OCI-LY7 (cell line): ENCODE measurements around the gene NOTCH3. TPM values are rescaled to one million over a fixed set of nuclear protein-coding genes. Genes with fewer than 3 reads are reported as not detected.

Source experiments
- BruUV-seq: library from RNA; stranded (reverse); fragments of 400-500 nt; replicated peaks from 2 replicates; lab custom pipeline; 2021; lab: Mats Ljungman, UMichigan
- CTCF ChIA-PET: fragments of 300-600 bp; sonication (Branson Sonifier 250); formaldehyde crosslinking; loops from one replicate; lab custom pipeline; 2022; ENCODE audit warnings: antibody characterized with exemption; ENCODE audit not compliant: unreplicated experiment; lab: Charles Lee
- POLR2A ChIA-PET: fragments of 300-600 bp; sonication (Branson Sonifier 250); formaldehyde crosslinking; loops from one replicate; lab custom pipeline; 2022; ENCODE audit warnings: antibody characterized with exemption; lab: Charles Lee
- DNase-seq: peaks from one replicate; pipeline ENCODE4 v3.0.0-alpha.2; 2015; ENCODE audit warnings: low spot score
- H2AFZ ChIP-seq: fragments of 200-600 bp; sonication (generic), shearing (Covaris generic); 2 replicates; pipeline ENCODE4 v1.6.1; 2014; ENCODE audit warnings: mild to moderate bottlenecking, antibody characterized with exemption, low read length, moderate library complexity
- H3K27ac ChIP-seq: fragments of 200-600 bp; sonication (generic); 2 replicates; pipeline ENCODE4 v1.5.1; 2014; ENCODE audit warnings: mixed run types, low read depth, mild to moderate bottlenecking, moderate library complexity, low read length, inconsistent platforms; ENCODE audit not compliant: poor library complexity, severe bottlenecking
- H3K36me3 ChIP-seq: fragments of 200-600 bp; sonication (generic); 2 replicates; pipeline ENCODE4 v1.6.1; 2014; ENCODE audit warnings: mild to moderate bottlenecking, antibody characterized with exemption, low read length, moderate library complexity, mixed read lengths; ENCODE audit not compliant: insufficient read depth
- H3K4me1 ChIP-seq: fragments of 200-600 bp; sonication (generic); 2 replicates; pipeline ENCODE4 v1.5.1; 2014; ENCODE audit warnings: mild to moderate bottlenecking, low read length; ENCODE audit not compliant: insufficient read depth, poor library complexity, severe bottlenecking
- H3K4me2 ChIP-seq: fragments of 200-600 bp; sonication (generic); 2 replicates; pipeline ENCODE4 v1.6.1; 2014; ENCODE audit warnings: mild to moderate bottlenecking, low read length
- H3K4me3 ChIP-seq: fragments of 200-600 bp; sonication (generic); 2 replicates; pipeline ENCODE4 v1.5.1; 2014; ENCODE audit warnings: mild to moderate bottlenecking, low read depth, low read length; ENCODE audit not compliant: poor library complexity, severe bottlenecking
- H3K79me2 ChIP-seq: fragments of 200-600 bp; sonication (generic); 2 replicates; pipeline ENCODE4 v1.6.1; 2016; ENCODE audit warnings: low read depth, mild to moderate bottlenecking, low read length, moderate library complexity, mixed read lengths; ENCODE audit not compliant: insufficient read depth
- H3K9me2 ChIP-seq: fragments of 200-600 bp; sonication (generic); 2 replicates; pipeline ENCODE4 v1.6.1; 2016; ENCODE audit warnings: mild to moderate bottlenecking, low read length, mixed read lengths; ENCODE audit not compliant: insufficient read depth
- H3K9me3 ChIP-seq: fragments of 200-600 bp; sonication (generic); 2 replicates; pipeline ENCODE4 v1.6.1; 2014; ENCODE audit warnings: mild to moderate bottlenecking, mixed run types, low read length, mixed read lengths
- H4K20me1 ChIP-seq: fragments of 200-600 bp; sonication (generic); 2 replicates; pipeline ENCODE4 v1.6.1; 2014; ENCODE audit warnings: mild to moderate bottlenecking, antibody characterized with exemption, low read length, moderate library complexity, mixed read lengths; ENCODE audit not compliant: insufficient read depth
- EZH2phosphoT487 ChIP-seq: fragments of 200-600 bp; sonication (generic); IDR thresholded peaks from 2 replicates; pipeline ENCODE4 v1.6.1; 2018; ENCODE audit warnings: low read depth, borderline replicate concordance, mild to moderate bottlenecking, mixed run types, antibody characterized with exemption, low read length, moderate library complexity, mixed read lengths
- intact Hi-C: fragments of 100-400 bp; cut with micrococcal nuclease; formaldehyde crosslinking; loops from one replicate; pipeline ENCODE4 v1.10.0; 2022; ENCODE audit not compliant: unreplicated experiment
- total RNA-seq, 2 experiments: library from RNA; depleted of rRNA in 1 of 2; stranded (reverse); fragments of >200 nt in 1 of 2; shearing (Covaris generic) in 1 of 2; gene quantifications; 2 replicates each; pipeline ENCODE4 v1.2.3, GENCODE V29; 2014 to 2022
- TF ChIP-seq, protein P1 (sequence below): fragments of 200-600 bp; sonication (generic); conservative IDR thresholded peaks from 2 replicates; pipeline ENCODE4 v1.5.1; 2014; ENCODE audit warnings: mild to moderate bottlenecking, antibody characterized with exemption, low read length, moderate library complexity, mixed read lengths

The NOTCH3 gene
- total RNA-seq, 2 experiments from 2014 or later: 0.25 TPM; not detected in 1

DNA sequence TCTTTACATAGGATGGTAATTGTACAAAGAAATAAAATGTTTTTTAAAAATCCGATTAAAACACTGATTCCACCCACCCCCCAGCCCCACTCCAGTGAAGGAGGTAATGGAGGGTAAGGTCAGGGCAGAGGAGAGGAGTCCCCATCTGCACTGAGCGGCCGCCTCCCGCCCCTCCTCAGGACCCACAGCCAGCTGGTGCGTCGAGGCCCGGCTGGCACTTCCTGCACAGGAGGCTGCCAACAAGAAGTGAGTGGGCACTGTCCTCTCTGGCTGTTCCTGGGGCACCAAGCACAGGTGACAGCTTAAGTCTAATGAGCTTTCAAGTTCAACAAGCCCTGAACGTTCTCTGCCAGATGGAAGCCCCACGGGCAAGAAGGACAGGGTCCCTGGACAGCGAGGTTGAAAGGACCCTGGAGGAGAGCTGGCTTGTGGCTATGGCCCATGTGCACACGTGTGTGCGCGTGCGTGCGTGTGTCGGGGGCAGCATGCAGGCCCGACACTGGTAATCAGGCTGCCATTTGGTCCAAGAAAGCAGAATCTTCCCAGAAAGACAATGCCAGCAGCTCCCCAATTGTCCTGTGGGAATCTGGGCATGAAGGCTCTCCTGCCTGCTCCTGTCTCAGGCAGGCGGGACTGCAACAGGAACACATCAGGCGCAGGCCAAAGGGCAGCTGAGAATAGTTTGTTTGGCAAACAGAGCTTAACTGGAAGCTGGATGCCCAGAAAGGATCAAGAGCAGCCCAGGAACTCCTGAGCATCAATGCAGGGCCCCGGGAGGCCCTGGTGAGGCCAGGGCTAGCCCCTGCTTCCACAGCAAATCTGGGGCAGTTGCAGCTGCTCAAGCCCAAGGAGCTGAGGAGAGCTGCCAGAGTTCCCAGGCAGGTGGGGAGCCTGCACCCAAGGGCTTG, 46.6 kb upstream of the NOTCH3 start:
- Histone ChIP-seq H4K20me1 (no peaks in the 10 kb centered on the region), H3K4me2 (no peak overlapping the region), H3K4me1 (no peaks in the 10 kb centered on the region), H3K27ac (no peak overlapping the region), H3K4me3 (no peak overlapping the region), H3K36me3 (peaks cover 89% of the 10 kb centered on the region), H3K9me2 (no peaks in the 10 kb centered on the region), H2AFZ (no peak overlapping the region), H3K79me2 (no peaks in the 10 kb centered on the region), H3K9me3 (no peaks in the 10 kb centered on the region)
- intact Hi-C loops: loop anchor here (5.0 kb wide), 1 partner anchor 70 kb away; no protein-coding TSS in a partner anchor
- BruUV-seq: no TSS peak
- ChIA-PET CTCF (no interaction called here), POLR2A (interaction anchor here (0.7 kb wide), 1 partner anchor 13 kb away, joined by 4 read pairs; no protein-coding TSS in a partner anchor)
- TF ChIP-seq EZH2phosphoT487: no peak
- TF ChIP-seq, protein P1, sequence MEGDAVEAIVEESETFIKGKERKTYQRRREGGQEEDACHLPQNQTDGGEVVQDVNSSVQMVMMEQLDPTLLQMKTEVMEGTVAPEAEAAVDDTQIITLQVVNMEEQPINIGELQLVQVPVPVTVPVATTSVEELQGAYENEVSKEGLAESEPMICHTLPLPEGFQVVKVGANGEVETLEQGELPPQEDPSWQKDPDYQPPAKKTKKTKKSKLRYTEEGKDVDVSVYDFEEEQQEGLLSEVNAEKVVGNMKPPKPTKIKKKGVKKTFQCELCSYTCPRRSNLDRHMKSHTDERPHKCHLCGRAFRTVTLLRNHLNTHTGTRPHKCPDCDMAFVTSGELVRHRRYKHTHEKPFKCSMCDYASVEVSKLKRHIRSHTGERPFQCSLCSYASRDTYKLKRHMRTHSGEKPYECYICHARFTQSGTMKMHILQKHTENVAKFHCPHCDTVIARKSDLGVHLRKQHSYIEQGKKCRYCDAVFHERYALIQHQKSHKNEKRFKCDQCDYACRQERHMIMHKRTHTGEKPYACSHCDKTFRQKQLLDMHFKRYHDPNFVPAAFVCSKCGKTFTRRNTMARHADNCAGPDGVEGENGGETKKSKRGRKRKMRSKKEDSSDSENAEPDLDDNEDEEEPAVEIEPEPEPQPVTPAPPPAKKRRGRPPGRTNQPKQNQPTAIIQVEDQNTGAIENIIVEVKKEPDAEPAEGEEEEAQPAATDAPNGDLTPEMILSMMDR: no peak
- no peak for DNase-seq

DNA sequence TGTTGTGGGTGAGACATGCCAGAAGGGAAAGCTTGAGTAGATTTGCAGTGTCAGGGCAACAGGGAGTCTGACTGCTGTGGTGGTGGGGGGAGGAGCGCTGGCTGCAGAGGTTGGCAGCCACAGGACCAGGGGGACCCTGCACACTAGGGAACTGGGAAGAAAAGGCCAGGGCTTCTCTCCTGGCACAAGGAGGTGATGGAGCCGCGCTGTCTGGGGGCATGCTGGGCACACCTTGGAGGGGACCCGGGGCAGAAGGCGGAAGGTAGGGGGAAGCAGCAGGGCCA, 45.3 kb upstream of the NOTCH3 start:
- DNase-seq: no peak
- no TSS peak for BruUV-seq
- POLR2A ChIA-PET: no interaction called here

More for the DNA sequence above, 45.3 kb upstream of the NOTCH3 start:
- Histone ChIP-seq H2AFZ (no peak overlapping the region), H3K4me2 (no peak overlapping the region), H4K20me1 (no peaks in the 10 kb centered on the region), H3K36me3 (peaks cover 88% of the 10 kb centered on the region), H3K9me3 (no peaks in the 10 kb centered on the region), H3K27ac (no peak overlapping the region), H3K4me3 (no peak overlapping the region), H3K79me2 (no peaks in the 10 kb centered on the region), H3K4me1 (no peaks in the 10 kb centered on the region), H3K9me2 (no peaks in the 10 kb centered on the region)
- TF ChIP-seq, protein P1: no peak
- no peak for TF ChIP-seq EZH2phosphoT487
- intact Hi-C loops: loop anchor here (5.0 kb wide), 1 partner anchor 69 kb away; no protein-coding TSS in a partner anchor
- CTCF ChIA-PET: no interaction called here
